Measurements from ENCODE around the gene ZFAND2A.
"Not testable (repeated sequence)": the region's sequence is repeated elsewhere in the genome, so short reads cannot be mapped to it uniquely, and the experiment has no call there.

The ZFAND2A gene

GRCh38 chr7:1151156-1151555, 8.8 kb downstream of the ZFAND2A start:
- DNase-seq (ENCODE audit: low read depth): no peak

GRCh38 chr7:1150400-1151002, 9.5 kb downstream of the ZFAND2A start:
- DNase-seq (ENCODE audit: low read depth): no peak

GRCh38 chr7:1149351-1149794, 10.6 kb downstream of the ZFAND2A start:
- no peak for DNase-seq (ENCODE audit: low read depth)

- not testable (repeated sequence) for DNase-seq (ENCODE audit: low read depth)
Measured at GRCh38 chr7:1147873-1148272, 12.1 kb downstream of the ZFAND2A start.

GRCh38 chr7:1144269-1144771, 15.7 kb downstream of the ZFAND2A start:
- DNase-seq (ENCODE audit: low read depth): no peak

GRCh38 chr7:1143031-1143430, 17.0 kb downstream of the ZFAND2A start:
- DNase-seq (ENCODE audit: low read depth): not testable (repeated sequence)

GRCh38 chr7:1142051-1142635, 17.9 kb downstream of the ZFAND2A start:
- no peak for DNase-seq (ENCODE audit: low read depth)

- DNase-seq (ENCODE audit: low read depth): no peak
Measured at GRCh38 chr7:1141651-1142050, 18.3 kb downstream of the ZFAND2A start.

GRCh38 chr7:1140476-1141104, 19.4 kb downstream of the ZFAND2A start:
- DNase-seq (ENCODE audit: low read depth): no peak

- no peak for DNase-seq (ENCODE audit: low read depth)
Measured at GRCh38 chr7:1137517-1138167, 22.4 kb downstream of the ZFAND2A start.

- no peak for DNase-seq (ENCODE audit: low read depth)
Measured at GRCh38 chr7:1136841-1137516, 23.0 kb downstream of the ZFAND2A start.

GRCh38 chr7:1134951-1135350, 25.0 kb downstream of the ZFAND2A start:
- no peak for DNase-seq (ENCODE audit: low read depth)

- DNase-seq (ENCODE audit: low read depth): no peak
Measured at GRCh38 chr7:1131471-1132265, 28.3 kb downstream of the ZFAND2A start.

GRCh38 chr7:1130021-1130990, 29.7 kb downstream of the ZFAND2A start:
- no peak for DNase-seq (ENCODE audit: low read depth)

- DNase-seq (ENCODE audit: low read depth): no peak
Measured at GRCh38 chr7:1129431-1129830, 30.6 kb downstream of the ZFAND2A start.

- no peak for DNase-seq (ENCODE audit: low read depth)
Measured at GRCh38 chr7:1127001-1127400, 33.0 kb downstream of the ZFAND2A start.

- DNase-seq (ENCODE audit: low read depth): no peak
Measured at GRCh38 chr7:1125603-1125969, 34.4 kb downstream of the ZFAND2A start.

GRCh38 chr7:1124816-1125602, 35.0 kb downstream of the ZFAND2A start:
- DNase-seq (ENCODE audit: low read depth): no peak

GRCh38 chr7:1124164-1124563, 35.8 kb downstream of the ZFAND2A start:
- DNase-seq (ENCODE audit: low read depth): no peak

All from GM04504 (cell line).